GM20000 (cell line): ENCODE results near the gene ATXN7L1.

Experiments used
- DNase-seq: peaks from one replicate; pipeline ENCODE4 v3.0.0; 2012; ENCODE audit warnings: low spot score
- TF ChIP-seq, protein P1 (sequence below): IDR thresholded peaks from 2 replicates; pipeline ENCODE4 v1.5.1; 2012; ENCODE audit warnings: mild to moderate bottlenecking, control low read depth; ENCODE audit errors: extremely low read depth, missing control alignments

The ATXN7L1 gene

DNA sequence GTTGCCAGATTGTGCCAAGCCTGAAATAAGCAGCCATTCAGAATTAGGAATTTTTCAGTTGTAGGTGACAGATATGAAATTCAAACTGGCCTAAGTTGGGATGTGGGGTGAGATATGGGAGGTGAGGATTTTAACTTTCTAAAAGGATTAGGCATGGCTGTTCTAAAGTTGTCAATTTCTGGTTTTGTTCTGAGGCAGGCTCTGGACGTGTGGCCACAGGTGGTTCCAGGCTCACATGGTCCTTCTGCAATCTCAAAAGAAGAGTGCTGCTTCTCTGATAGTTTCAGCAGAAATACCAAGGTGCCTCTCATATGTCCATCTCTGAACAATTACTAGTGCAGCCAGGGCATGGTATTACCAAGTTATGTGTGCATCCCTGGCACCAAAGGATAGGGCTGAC lies 316.5 kb downstream of the ATXN7L1 start:
- TF ChIP-seq, protein P1, sequence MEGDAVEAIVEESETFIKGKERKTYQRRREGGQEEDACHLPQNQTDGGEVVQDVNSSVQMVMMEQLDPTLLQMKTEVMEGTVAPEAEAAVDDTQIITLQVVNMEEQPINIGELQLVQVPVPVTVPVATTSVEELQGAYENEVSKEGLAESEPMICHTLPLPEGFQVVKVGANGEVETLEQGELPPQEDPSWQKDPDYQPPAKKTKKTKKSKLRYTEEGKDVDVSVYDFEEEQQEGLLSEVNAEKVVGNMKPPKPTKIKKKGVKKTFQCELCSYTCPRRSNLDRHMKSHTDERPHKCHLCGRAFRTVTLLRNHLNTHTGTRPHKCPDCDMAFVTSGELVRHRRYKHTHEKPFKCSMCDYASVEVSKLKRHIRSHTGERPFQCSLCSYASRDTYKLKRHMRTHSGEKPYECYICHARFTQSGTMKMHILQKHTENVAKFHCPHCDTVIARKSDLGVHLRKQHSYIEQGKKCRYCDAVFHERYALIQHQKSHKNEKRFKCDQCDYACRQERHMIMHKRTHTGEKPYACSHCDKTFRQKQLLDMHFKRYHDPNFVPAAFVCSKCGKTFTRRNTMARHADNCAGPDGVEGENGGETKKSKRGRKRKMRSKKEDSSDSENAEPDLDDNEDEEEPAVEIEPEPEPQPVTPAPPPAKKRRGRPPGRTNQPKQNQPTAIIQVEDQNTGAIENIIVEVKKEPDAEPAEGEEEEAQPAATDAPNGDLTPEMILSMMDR, result no peak
- DNase-seq, result no peak
